GM12801 (cell line): ENCODE data around the gene SERHL2.

ENCODE experiments used
- CTCF ChIP-seq: IDR thresholded peaks from one replicate; pipeline ENCODE4 v1.5.1; 2011; ENCODE audit warnings: control low read depth; ENCODE audit not compliant: insufficient read length; ENCODE audit errors: extremely low read depth

SERHL2 gene

DNA sequence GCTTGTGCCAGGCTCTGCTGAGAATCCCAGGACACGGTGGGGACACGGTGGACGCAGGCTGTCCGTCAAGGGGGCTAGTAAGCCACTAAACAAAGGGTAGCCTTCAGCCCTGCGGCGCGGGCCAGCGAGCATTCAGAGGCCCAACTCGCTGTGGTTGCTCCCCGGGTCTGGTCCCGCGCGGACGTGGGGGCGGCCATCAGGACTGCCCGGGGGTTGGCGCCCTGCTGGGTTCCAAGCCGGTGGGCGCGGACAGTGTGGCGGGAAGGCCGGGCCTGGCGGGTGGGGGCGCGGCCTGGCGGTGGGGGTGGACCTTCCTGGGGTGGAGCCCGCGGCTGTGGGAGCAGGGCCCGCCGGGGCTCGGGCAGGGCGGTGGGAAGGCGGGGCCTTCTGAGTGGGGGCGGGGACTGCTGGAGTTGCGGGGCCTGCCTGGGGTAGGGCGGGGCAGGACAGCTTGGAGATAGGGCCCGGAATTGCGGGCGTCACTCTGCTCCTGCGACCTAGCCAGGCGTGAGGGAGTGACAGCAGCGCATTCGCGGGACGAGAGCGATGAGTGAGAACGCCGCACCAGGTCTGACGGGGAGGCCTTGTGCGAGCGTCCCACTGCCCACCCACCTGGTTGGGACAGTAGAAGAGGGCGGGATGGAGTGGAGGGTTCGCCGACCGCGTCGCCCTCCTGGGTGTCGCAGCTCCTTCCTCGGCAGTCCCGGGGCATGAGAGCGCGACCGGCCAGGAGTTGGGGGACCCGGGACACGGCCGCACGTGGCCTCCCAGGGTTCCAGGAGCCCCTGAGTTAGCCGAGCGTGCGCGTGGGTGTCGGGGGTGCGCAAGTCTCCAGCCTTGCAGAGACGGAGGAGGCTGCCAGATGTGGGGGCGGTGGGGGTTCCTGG, at the start of gene SERHL2:
TSS of gene SERHL2 (plus strand) at position 482 of the 887 bp plus-strand sequence. CDS start at position 547, 65 bp downstream.
- TF ChIP-seq CTCF: no peak

DNA sequence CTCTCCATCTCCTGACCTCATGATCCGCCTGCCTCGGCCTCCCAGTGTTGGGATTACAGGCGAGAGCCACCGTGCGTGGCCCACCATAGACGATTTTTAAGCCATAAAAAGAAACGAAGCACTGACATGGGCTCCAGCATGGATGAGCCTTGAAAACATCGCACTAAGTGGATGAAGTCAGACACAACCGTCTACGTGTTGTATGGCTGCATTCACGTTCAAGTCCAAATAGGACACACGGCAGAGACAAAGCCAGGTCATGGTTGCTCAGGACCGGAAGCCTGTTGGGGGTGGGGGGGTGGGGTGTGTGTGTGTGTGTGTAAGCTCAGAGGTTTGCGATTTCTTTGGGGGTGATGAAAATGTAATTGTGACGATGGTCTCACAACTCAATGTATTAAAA, 44.2 kb upstream of the SERHL2 start:
- no peak for TF ChIP-seq CTCF

DNA sequence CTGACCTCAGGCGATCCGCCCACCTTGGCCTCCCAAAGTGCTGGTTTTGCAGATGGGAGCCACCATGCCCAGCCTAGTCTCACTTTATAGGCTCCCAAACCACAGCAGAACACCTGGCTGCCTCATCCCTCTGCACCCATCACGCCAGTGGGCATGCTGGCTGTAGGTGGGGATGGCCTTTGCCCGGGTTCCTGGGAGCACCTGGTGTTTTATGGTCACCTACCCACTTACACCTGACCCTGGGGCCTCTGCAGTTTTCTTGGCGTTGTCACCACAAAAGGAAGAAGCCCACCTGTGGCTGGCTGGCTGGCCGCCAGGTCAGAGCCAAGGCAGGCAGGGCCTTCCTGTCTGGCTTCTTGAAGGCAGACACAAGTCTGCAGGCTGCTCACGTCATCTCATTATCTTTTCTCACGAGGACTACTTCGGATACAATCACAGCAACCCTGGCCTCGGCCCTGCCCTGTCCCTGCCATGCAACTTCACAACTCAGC, 42.3 kb upstream of the SERHL2 start:
- no peak for TF ChIP-seq CTCF

DNA sequence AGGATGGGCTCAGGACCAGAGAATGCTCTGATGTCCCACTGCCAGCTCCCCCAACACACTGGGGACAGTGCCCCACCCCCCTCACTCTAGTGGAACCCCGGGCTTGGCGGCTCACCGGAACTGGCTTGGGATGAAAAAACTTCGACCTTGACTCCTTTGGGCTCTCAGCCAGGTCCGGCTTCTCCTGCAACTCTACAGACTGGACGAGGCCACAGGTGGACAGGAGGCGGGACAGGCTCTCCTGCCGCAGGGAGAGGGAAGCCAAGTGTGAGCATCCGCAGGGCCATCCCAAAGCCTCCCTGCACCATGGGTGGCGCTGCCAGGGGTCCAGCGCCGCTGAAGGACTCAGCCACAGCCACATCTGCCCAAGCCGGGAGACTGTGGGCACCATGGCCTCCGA, 37.9 kb upstream of the SERHL2 start:
- TF ChIP-seq CTCF: no peak

DNA sequence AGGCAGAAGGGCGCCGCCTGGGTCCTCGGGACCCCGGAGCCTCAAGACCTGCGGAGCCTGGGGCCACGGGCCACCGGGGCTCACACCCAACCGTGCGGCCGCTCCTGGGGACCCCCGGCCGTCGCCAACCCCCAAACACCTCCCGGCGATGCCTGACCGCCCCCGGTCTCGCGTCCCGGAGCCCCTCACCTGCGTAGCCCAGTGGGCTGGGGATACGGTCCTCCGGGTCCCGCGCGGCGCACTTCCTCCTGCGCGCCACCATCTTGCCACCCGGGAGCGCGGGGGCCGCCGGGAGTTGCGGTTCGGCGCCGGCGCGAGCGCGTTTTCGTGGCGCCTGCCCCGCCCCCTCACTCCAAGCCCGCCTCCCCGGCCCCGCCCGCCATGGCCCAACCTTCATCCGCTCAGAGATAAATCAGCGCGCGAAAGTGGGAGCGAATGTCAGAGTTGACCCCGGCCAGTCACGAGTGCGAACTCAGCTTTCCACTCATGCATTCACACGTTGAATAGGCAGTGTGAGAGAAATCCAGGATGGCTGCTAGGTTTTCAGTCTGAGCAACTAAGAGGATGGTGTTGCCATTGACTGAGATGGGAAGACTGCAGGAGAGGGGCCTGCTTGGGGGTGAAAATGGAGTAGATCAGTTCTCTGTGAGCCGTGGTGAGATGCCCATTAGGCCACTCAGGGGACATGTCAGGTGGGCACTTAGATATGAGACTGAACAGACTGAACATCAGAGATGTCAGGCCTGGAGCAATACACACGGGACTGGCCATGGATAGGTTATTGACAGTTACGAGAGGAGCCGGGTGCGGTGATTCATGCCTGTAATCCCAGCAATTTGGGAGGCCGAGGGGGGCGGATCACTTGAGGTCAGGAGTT, 34.0 kb upstream of the SERHL2 start, which contains the start of gene RRP7A:
TSS of gene RRP7A (minus strand) at position 272 of the 877 bp plus-strand sequence. CDS start at position 262, 10 bp downstream.
- no peak for TF ChIP-seq CTCF

DNA sequence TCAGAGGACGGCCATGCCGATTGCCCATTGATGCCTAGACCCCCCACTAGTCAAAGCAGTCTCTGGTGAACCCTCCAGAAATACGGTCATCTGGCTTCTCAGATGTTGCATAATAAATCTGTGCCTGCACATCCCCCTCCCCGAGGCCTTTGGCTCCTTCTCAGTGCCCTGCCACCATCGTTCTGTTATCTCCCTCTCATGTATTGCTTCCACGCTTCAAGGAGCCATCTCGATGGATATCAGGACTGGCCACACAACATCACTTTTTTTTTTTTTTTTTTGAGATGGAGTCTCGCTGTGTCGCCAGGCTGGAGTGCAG, 32.6 kb upstream of the SERHL2 start:
- TF ChIP-seq CTCF: no peak

DNA sequence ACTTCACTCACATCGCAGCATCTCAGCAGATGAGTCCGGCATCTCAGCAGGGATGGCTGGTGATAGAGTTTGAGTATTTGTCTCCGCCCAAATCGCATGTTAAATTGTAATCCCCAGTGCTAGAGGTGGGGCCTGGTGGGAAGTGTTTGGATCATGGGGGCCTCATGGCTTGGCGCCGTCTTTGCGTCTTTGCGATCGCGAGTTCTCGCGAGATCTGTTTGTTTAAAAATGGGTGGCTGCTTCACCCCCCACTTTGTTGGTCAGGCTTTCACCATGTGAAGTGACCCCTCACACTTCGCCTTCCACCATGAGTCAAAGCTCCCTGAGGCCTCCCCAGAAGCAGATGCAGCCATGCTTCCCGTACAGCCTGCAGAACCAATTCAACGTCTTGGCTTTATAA, 31.2 kb upstream of the SERHL2 start:
- TF ChIP-seq CTCF: no peak
